Testis (tissue), 3 donors: ENCODE results near the gene PMF1. TPM values are rescaled to one million over a fixed set of nuclear protein-coding genes. Genes with fewer than 3 reads are reported as not detected.

Experiments
- DNase-seq: peaks from one replicate; pipeline ENCODE4 v3.0.0-alpha.2; 2019
- H3K27ac ChIP-seq, 2 donors: fragments of 200-600 bp; sonication (generic); one replicate each; pipeline ENCODE4 v1.5.1; 2019
- H3K27me3 ChIP-seq: fragments of 200-600 bp; sonication (generic); one replicate; pipeline ENCODE4 v1.5.1; 2019
- H3K36me3 ChIP-seq: fragments of 200-600 bp; sonication (generic); one replicate; pipeline ENCODE4 v1.5.1; 2017; ENCODE audit warnings: low read depth; ENCODE audit errors: missing control alignments
- H3K4me1 ChIP-seq: fragments of 200-600 bp; sonication (generic); one replicate; pipeline ENCODE4 v1.5.1; 2019
- H3K4me3 ChIP-seq, 2 donors: fragments of 200-600 bp; sonication (generic); one replicate each; pipeline ENCODE4 v1.5.1; 2017 to 2019
- H3K9me3 ChIP-seq: fragments of 200-600 bp; sonication (generic); one replicate; pipeline ENCODE4 v1.5.1; 2017
- CTCF ChIP-seq, 3 experiments: fragments of 450-650 bp in 2 of 3; fragments of 200-600 bp in 1 of 3; sonication (generic) in 1 of 3; IDR thresholded peaks; one replicate each; pipeline ENCODE4 v1.5.1; 2016 to 2019; ENCODE audit warnings: antibody characterized with exemption in 3 of 3, mild to moderate bottlenecking in 2 of 3, moderate library complexity in 1 of 3
- POLR2A ChIP-seq: fragments of 450-650 bp; IDR thresholded peaks from one replicate; pipeline ENCODE4 v1.6.1; 2017; ENCODE audit warnings: antibody characterized with exemption, mild to moderate bottlenecking, moderate library complexity
- WGBS, 2 donors: methylation state at CpG; one replicate each; pipeline ENCODE4 v1.1.5; 2018; 5-methylcytosine and 5-hydroxymethylcytosine counted together
- intact Hi-C: fragments of 100-400 bp; cut with DNase I; formaldehyde crosslinking; loops from one replicate; pipeline ENCODE4 v1.15.1; 2023; ENCODE audit warnings: low total_unique reads
- polyA plus RNA-seq: library from polyadenylated mRNA; stranded (reverse); fragments of 350-450 nt; fragmentation: Illumina TruSeq; extraction: RNeasy Lipid Tissue Mini Kit (QIAGEN cat#74804); gene quantifications from one replicate; pipeline ENCODE4 v1.2.3, GENCODE V29; 2014; ENCODE audit warnings: low read depth, low replicate concordance; ENCODE audit not compliant: insufficient read depth
- total RNA-seq, 2 donors: library from RNA; depleted of rRNA; stranded (reverse); fragments of >200 nt; gene quantifications; one replicate each; pipeline ENCODE4 v1.2.3, GENCODE V29; 2016

PMF1 gene
- total and polyA plus RNA-seq, 3 donors from 2014 or later, result 32.3 to 47.0 (median 38.1) TPM

DNA sequence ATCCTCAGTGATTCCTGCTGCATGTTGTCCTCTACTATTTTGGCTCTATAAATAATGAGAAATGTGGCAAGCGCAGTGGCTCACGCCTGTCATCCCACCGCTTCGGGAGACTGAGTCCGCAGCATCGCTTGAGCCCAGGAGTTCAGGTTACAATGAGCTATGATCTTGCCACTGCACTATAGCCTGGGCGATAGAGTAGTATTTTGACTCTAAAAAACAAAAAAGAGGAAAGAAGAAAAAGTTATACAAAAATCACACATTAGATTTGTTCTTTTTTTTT lies 19.7 kb upstream of the PMF1 start:
- no peaks in the 10 kb centered on the region for H3K9me3 ChIP-seq
- H3K4me1 ChIP-seq, result peaks cover 9% of the 10 kb centered on the region
- H3K27ac ChIP-seq, result peak overlapping the region; percentile 16 to 31
- DNase-seq, result no peak
- peak overlapping the region; percentile 79 to 88 for H3K4me3 ChIP-seq
- no peaks in the 10 kb centered on the region for H3K27me3 ChIP-seq
- 63 to 69% methylated on average over 7 of the region's 7 CpGs for WGBS, 2 donors
- intact Hi-C loops, result no loop called here
- no peaks in the 10 kb centered on the region for H3K36me3 ChIP-seq
- no peak for TF ChIP-seq POLR2A
- no peak for TF ChIP-seq CTCF (IDR thresholded peaks at IDR 0.05)

DNA sequence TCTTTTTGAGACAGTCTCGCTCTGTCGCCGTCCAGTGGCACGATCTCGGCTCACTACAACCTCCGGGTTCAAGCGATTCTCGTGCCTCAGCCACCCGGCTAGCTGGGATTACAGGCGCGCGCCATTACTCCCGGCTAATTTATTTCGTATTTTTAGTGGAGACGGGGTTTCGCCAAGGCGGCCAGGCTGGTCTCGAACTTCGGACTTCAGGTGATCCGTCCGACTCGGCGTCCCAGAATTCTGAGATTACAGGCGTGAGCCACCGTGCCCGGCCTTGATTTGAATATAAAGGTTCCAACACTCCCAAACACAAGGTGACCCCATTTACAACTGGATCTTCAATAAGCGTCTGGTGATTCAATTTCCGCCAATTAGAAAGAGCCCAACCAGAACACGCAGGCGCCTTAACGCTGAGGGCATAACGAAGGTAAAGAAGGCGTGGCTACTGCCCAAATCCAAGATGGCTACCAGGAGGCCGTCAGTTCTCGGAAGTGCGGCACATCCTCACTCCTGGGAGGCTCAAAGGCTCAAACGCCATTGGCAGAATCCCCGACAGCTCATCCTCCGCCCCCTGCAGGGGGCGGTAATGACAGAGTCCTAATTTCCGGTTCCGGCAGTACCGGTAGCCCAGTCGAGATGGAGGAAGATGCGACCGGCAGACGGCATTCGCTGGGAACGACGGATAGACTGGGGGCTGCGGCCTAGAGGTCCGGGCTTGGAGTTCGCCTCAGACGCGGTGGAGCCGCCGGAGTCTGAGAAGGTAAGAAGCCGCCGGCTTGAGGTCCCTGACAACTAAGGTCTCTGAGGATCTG lies 19.1 kb upstream of the PMF1 start, which contains the start of gene SLC25A44:
Gene SLC25A44, plus strand, starts transcription at position 617 of the 812 bp plus-strand sequence. CDS start 5,744 bp downstream, outside the sequence.
- peaks cover 9% of the 10 kb centered on the region for H3K4me1 ChIP-seq
- intact Hi-C loops, result no loop called here
- H3K9me3 ChIP-seq, result no peaks in the 10 kb centered on the region
- H3K36me3 ChIP-seq, result no peaks in the 10 kb centered on the region
- no peaks in the 10 kb centered on the region for H3K27me3 ChIP-seq
- H3K27ac ChIP-seq, result peak within 1 kb of the TSS; percentile 33 to 58
- H3K4me3 ChIP-seq, result peak within 1 kb of the TSS; percentile 79 to 88
- peak; percentile 46 to 76 (median 67) for TF ChIP-seq CTCF (IDR thresholded peaks at IDR 0.05)
- no peak for TF ChIP-seq POLR2A
- peak; percentile 98 for DNase-seq
- 3 to 5% methylated on average over 43 to 56 of the region's 59 CpGs for WGBS, 2 donors

- intact Hi-C loops, result no loop called here
These were observed 18.5 kb upstream of the PMF1 start for GRCh38 chr1:156194300-156194652.

DNA sequence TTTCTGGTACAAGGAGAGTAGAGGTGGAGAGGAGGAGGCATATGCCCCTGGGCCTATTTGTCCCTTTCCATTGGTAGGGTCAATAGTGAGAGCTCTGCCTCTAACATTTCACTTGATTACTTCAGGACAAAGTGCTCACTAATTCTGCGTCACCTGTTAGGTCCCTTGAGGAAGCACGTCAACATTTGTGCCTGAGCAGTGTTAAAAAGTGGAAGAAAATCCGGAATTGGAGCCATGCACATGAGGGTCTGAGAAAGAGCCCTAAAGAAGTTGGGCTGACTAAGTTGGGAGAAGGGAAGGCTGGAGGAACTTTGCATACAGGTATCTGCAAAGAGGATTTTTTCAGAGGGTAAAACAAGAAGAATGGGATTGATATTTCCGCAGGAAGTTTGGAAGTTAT lies 17.0 kb upstream of the PMF1 start:
- Histone ChIP-seq H3K36me3 (no peaks in the 10 kb centered on the region), H3K4me3 (no peak overlapping the region), H3K4me1 (peaks cover 13% of the 10 kb centered on the region), H3K9me3 (no peaks in the 10 kb centered on the region), H3K27me3 (no peaks in the 10 kb centered on the region), H3K27ac (no peak overlapping the region)
- DNase-seq, result no peak
- WGBS, 2 donors, result 66 to 70% methylated on average over 4 of the region's 4 CpGs
- TF ChIP-seq POLR2A (no peak), CTCF (IDR thresholded peaks at IDR 0.05) (no peak)
- intact Hi-C loops, result no loop called here

More at GRCh38 chr1:156194300-156194652, 18.5 kb upstream of the PMF1 start:
- H3K9me3 ChIP-seq, result no peaks in the 10 kb centered on the region
- TF ChIP-seq POLR2A, result no peak
- no peak for TF ChIP-seq CTCF (IDR thresholded peaks at IDR 0.05)
- H3K4me3 ChIP-seq, result peak overlapping the region; percentile 79 to 88
- peak overlapping the region; percentile 33 to 58 for H3K27ac ChIP-seq
- H3K4me1 ChIP-seq, result peaks cover 13% of the 10 kb centered on the region
- no peaks in the 10 kb centered on the region for H3K36me3 ChIP-seq
- DNase-seq, result peak; percentile 23
- H3K27me3 ChIP-seq, result no peaks in the 10 kb centered on the region
- 5 to 6% methylated on average over 11 to 14 of the region's 14 CpGs for WGBS, 2 donors

DNA sequence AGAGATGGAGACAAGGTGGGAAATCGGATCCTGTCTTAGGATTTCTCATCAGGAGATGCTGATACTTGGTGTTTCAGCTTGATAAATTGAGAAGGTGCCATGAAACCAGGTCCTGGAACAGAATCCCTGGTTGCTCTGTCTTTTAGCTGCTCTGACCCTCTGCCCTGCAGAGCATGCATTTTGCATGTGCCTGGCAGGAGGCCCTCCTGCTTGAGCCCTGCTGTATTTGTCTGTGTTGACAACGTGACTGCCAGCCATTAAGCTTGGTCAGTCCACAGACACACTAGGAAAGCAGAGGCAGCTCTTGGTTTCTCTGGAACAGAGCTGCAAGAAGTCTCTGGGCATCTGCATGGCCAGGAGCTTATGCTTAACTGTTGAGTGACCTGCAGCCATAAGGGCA lies 16.4 kb upstream of the PMF1 start:
- Histone ChIP-seq H3K36me3 (no peaks in the 10 kb centered on the region), H3K27me3 (no peaks in the 10 kb centered on the region), H3K27ac (no peak overlapping the region), H3K4me1 (peaks cover 13% of the 10 kb centered on the region), H3K9me3 (no peaks in the 10 kb centered on the region), H3K4me3 (no peak overlapping the region)
- intact Hi-C loops, result no loop called here
- TF ChIP-seq CTCF (IDR thresholded peaks at IDR 0.05) (no peak), POLR2A (no peak)
- WGBS, 2 donors, result 59 to 63% methylated on average over 2 of the region's 2 CpGs
- DNase-seq, result no peak
